ENCODE results near the gene YLPM1.

DNA sequence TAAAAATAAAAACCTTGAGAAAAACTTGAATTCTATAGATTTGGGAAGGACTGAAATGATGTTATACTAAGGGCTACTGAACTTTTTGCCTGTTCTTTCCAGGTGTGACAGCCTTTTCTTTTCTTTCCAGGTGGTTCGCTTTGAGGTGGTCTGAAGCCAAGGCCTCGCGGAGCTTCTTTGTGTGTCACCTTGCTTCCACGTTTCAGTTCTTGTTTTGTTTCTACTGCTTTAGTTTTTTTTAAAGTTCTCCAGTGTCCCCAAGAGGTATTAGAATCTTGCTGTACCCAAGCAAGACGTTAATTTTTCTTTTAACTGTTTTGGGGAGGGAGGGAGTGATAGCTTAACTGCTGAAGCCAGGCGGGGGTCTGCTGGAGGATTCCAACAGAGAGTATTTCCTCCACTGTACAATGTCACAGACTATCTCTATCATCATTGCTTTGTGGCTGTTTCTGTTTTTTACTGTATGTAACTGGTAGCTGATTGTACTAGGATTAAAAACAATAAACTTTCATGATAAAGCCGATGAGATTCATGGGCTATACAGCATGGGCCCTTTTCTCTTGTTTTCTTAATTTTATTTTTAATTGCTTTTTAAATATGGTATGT is 72.6 kb downstream of the YLPM1 start:
- no peak for TF ChIP-seq CTCF (IDR thresholded peaks at IDR 0.05)
- TF ChIP-seq ZFX (IDR thresholded peaks at IDR 0.05; ENCODE audit: borderline replicate concordance), result no peak

All from 22Rv1 (cell line).